Measurements from ENCODE around the gene SMYD2.
"Not testable (repeated sequence)": the region's sequence is repeated elsewhere in the genome, so short reads cannot be mapped to it uniquely, and the experiment has no call there.

Gene SMYD2

DNA sequence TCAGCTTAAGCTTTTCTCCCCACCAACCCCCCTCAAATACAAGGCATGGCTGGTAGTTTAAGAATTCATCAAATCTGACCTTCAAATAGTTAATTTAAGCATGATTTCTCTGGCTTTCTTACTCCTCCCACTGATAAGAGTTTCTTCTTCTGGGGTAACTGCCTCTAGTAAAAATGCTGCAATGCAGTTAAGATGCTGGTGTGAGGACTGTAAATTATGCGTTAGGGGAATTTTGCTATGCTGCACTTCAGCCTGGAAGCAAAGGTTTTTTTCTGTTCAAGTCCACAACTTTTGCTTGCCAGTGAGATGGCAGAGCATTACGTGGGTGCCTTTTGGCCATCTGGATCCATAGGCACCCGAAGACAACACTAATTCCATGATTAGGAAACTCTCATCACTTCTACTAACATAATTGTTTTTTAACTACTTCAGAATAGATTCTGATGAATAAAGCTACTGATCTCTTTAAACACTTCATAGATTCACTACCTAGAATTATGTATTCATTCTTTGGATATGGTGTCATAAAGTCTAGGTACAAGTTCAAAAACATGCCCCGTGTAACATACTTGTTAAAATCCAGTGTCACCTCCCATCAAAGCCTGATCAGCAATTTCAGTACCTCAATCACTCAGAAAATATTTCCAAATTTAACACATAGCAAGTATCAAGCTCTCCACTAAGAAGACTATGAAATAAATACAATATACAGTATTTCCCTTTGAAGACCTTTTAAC, 8.8 kb upstream of the SMYD2 start:
- no peak for DNase-seq (ENCODE audit: low read depth)

DNA sequence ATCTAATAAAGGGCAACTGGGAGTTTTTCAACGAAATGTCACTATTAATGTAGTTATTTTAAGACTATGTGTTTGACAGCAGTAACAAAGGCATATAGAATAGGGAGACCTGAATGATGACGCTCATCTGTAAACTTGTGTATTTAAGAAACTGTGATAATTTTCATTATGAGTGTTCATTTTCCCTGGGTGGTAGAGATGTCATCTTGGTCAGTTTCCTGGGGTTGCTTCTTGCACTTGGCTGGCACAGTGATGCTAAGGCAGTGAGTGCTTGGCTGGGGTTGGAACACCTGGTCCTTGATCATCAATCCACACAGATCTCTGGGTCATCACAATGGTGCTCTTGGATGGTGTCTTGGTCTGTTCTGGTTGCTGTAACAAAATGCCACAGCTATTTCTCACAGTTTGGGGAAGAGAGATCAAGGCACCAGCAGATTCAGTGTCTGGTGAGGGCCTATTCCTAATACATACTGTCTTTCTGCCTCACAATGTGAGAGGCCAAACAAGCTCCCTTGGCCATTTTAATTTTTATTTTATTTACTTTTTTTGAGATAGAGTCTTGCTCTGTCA, 7.9 kb upstream of the SMYD2 start:
- DNase-seq (ENCODE audit: low read depth), result no peak

DNA sequence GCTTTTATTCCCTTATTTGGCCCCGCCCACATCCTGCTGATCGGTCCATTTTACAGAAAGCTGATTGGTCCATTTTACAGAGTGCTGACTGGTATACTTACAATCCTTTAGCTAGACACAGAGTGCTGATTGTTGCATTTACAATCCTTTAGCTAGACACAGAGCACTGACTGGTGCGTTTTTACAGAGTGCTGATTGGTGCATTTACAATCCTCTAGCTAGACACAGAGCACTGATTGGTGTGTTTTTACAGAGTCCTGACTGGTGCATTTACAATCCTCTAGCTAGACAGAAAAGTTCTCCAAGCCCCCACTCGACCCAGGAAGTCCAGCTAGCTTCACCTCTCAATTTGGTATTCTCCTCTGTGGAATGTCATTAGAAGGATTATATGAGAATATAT, 5.3 kb upstream of the SMYD2 start:
- not testable (repeated sequence) for DNase-seq (ENCODE audit: low read depth)

DNA sequence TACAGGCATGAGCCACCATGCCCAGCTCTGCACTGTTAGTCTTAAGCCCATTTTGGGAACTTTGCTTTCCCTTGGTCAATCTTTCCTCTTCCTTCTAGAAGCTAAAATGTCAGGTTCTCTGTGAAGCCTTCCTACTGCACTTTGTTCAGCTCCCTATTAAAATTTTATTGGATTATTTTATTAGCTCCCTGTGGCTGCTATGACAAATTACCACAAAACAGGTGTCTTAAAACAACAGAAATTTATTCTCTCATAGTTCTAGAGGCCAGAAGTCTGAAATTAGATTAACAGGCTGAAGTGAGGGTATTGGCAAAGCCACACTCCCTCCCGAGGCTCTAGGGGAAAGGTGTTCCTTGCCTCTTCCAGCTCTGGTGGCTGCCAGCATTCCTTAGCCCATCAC, 4.2 kb upstream of the SMYD2 start:
- DNase-seq (ENCODE audit: low read depth), result no peak

DNA sequence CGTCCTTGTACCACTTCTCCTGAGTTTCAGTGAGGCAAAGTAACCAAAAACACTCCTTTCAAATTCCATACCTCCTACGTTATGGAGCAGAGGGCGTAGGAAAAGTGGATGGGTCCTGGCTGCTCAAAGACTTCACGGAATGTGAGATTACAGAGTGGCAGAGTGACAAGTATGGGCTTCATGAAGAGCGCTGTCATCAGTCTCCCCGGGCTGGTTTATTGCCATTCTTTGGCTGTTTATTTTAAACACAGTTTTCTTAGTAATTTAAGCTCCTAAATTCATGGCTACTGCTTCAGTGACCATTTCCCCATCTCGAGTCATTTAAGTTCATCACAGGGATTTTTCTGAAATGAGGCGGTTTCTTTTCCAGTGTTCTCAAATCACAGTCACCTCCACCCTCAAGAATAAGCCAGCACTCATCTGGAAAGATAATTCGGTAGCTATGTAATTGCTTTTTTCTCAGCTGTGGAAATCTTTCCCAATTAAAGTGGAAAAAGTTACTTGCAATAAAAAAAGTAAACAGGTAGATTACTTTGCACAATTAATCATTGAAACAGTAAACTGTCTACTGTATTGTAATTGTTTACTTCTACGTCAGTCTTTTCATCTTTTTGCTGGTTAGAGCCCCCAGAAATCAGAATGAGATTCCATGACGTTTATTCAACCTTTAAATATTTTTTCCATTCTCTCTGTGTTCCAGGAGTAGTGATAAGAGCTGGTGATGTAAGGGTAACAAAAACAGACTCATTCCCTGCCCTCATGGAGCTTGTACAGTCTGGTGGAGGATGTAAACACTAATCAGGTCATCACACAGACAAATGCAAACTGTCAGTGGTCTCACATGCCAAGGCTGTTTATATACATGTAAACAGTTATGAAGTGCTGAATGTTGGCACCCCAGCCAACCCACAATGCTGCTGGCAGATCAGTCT, 3.0 kb upstream of the SMYD2 start:
- DNase-seq (ENCODE audit: low read depth), result no peak

DNA sequence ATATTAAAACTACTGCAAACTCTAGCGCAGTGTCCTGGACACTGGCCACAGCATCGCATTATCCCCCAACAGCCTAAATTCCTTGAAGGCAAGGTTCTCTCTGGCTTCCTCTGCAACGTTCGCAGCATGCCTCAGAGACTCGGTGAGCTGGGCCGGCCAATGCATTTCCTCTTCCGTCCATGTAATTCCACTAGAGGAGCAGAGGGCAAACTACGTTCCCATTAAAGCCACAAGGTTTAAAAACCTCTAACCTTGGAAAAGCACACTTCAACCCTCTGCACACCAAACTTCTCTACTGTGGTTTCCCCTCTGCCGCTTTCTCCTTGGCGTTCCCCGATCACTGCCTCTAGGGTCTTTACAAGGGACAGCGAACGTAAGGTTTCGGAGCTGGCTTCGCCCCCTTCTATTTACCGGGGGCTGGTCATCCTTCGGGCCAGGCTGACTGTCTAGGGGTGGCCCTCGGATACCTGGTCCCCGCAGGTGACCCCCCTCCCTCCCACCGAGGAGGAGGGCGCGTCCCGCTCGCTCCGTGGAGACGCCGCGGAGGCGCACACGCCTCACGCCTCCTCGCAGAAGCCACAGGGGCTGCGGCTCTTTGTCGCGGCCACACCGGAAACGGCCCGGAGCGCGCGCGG, 456 bp upstream of the SMYD2 start:
- no peak for DNase-seq (ENCODE audit: low read depth)

DNA sequence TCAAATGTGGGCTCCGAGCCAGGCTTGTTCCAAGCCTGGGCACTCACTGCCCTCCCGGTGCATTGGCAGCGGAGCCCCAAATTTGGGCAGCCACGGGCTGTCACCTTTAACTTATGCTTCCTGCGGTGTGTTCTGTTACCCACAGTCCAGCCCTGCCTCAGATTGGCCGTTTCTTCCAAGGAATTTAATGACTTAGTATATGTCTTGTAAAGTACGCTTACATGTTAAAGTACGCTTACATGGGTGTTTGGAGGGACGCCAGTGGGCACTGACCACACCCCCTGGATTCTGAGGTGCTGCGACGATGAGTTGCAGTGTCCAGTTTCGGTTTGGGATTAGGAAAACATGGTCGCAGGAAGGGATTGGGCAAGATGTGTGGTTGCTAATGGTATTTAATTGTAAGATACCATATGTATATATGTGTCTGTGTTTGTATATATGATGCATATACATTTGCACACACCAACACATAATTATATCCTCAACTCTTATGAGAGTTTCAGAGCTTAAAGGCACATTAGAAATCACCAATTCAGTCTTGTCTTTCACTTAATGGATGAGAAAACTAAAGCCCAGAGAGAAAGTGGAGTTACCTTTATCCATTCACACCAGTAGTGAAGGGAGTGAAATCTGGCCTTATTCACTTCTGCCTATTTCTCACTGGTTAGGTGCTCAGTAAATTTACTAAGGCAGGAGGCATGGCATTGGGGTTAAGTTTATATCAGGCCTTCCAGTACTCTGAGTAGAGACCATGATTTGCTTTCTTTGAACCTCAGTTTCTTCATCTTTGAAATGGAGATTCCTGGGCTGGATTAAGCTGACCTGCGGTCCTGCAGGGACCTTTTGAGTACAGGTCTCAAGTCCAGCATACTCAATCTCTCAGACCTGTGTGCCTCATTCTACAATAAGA, 1.0 kb downstream of the SMYD2 start:
- DNase-seq (ENCODE audit: low read depth), result peak; percentile 49

DNA sequence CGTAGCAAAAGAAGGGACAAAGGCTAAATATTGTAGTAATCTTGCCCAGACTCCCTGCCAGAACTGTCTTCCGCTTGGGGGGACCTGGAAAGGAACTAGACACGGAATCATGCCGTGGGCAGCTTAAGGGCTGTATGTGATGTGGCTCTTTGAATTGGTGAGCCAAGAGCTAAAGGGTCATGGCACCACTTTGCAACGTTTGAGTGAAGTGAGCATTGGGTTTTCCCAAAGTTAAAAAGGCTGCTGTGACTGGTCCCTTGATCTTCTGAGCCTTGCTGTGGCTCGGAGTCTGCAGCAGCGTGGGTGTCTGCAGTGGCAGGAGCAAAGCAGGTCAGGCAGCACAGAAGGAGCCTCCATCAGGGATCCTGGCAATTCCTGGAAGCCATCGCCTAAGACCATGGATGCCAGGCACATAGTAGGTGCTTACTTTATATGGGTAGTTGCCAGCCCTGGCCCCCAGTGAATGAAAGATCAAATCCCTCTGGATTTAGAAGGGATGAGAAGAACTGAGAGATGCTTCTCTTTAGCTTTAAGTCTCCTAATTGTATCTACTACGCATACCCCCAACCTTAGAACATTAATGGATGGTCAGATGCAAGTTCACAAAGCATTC, 1.8 kb downstream of the SMYD2 start:
- DNase-seq (ENCODE audit: low read depth), result no peak

DNA sequence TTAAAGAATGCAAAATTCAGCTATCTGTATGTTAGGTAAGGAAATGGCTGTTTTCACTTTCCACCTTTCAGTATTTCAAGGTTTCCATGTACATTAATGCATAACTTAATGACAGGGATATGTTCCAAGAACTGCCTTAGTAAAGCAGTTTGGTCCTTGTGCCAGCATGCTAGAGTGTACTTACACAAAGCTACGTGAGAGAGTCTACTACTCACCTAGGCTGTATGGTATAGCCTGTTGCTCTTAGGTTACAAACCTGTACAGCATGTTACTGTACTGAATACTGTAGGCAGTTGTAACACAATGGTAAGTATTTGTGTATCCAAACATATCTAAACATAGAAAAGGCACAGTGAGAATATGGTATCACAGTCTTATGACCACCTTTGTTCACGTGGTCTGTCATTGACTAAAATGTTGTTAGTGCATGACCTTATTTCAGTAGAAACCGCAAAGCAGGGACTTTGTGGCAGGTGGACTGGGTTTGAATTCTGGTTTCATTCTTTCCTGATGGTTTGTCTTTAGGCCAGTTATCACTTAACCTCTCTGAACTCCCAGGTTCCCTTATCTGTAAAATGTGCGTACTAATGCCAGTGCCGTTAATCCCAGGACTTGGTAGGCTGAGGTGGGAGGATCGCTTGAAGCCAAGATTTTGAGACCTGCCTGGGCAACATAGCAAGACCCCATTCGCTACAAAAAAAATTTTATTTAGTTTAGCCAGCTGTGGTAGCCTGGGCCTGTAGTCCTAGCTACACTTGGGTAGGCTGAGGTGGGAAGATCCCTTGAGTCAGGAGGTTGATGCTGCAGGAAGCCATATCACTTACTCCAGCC, 4.9 kb downstream of the SMYD2 start:
- DNase-seq (ENCODE audit: low read depth), result no peak

DNA sequence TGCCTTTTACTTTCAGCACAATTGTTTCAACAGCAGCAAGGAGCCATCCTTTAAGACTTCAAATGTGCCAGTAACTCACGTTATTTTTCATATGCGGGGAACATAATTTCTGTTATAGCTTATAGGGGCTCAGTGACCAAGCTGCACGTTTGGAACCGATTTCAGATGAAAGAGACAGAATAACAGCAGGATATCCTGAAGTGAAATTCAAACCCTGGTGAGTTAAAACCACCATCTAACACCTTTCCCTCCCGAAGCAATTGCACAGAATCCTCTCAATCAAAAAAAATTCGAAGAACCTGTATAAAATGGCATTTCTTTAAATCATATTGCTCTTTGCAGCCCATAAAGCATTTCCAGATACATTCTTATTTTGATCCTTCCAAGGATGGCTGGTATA, 6.9 kb downstream of the SMYD2 start:
- no peak for DNase-seq (ENCODE audit: low read depth)

DNA sequence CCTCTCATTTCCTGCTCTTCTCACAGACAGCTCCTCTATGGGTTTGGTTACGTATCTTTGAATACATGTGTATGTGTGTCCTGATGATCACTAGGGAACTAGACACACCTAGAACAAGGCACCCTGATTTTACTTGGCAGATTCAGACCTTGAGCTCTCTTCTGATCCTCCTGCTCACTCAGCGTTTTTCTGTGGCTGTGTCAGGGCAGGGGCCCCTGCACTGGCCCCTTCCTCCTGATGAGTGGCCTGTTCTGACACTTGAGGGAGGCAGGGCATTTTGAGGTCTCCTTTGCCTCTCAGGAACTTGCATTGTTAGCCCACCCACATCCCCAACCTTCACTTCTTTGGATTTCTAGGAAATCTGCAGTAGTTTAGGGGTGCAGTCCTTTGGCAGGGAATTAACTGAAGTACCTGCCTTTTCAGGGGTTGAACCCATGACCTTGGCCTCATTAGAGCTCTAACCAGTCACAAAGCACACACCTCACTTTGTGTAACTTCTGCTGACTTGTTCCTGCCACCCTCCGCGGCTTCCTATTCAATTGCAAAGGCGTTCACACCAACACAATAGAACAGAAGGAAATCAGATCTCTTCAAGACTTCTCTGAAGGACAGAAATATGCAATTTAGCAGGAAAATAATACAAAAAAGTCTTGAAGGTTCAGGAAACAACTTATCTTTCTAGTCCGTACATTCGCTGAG, 8.8 kb downstream of the SMYD2 start:
- DNase-seq (ENCODE audit: low read depth), result no peak

DNA sequence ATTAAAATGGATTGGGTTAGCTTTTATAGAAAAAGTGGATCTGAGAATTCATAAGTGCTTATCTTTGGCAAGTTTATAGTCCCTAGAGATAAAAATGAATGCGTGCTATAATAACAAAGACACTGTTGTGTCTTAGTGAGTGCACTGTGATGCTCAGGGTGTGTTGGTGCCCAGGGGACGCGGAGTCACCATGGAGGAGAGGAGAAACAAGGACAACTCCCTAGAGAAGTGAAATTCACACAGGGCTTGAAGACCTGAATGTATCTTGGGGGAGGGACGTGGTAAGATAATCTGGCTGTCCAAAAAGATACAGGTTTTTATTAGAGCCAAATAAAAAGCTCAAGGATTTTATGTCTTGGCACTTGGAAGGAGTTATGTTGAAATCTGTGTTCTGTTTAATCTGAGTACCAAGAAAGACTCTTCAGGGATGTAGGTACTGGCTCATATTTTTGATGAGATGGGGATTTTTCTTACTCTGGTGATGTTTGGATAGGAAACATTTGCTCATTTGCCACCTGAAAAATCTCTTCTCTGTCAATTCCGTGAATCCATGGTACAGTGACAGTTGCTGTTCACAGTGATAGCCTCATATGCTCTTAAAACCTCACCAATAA, 9.6 kb downstream of the SMYD2 start:
- no peak for DNase-seq (ENCODE audit: low read depth)

DNA sequence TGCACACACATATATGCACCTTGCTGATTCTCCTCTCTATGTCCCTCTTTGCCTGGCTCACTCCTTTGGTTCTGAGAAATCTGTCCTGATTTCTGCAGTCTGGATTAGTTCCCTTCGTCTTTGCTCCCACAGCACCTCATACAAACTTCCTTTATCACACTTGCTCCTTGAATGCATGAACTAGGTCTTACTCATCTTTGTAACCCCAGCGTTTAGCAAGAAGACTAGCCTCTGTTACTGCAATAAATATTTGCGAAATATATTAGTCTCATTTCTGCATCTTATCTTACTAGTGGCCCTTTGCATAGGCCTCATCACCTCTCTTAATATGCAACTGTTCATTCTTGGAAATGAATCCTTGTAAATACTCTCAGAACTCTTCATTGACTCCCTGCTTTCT, 11.4 kb downstream of the SMYD2 start:
- no peak for DNase-seq (ENCODE audit: low read depth)

DNA sequence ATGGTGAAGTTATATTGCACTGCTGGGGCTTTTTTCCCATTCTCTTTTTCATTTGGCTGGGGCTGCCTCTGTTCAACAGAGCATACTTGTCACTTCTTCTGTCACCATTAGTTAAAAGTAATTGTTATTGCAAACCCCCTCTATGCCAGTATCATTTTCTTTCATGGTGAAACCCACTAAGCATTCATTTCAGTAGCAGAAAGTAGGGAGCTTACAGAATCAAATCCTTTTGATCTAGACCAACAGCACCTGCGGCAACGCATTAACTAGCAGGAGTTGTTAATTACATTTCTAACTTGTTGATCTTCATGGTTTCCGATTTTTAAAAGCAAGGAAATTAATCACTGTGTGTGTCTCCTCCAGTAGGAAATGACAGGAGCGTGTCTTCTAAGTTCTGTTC, 15.0 kb downstream of the SMYD2 start:
- no peak for DNase-seq (ENCODE audit: low read depth)

DNA sequence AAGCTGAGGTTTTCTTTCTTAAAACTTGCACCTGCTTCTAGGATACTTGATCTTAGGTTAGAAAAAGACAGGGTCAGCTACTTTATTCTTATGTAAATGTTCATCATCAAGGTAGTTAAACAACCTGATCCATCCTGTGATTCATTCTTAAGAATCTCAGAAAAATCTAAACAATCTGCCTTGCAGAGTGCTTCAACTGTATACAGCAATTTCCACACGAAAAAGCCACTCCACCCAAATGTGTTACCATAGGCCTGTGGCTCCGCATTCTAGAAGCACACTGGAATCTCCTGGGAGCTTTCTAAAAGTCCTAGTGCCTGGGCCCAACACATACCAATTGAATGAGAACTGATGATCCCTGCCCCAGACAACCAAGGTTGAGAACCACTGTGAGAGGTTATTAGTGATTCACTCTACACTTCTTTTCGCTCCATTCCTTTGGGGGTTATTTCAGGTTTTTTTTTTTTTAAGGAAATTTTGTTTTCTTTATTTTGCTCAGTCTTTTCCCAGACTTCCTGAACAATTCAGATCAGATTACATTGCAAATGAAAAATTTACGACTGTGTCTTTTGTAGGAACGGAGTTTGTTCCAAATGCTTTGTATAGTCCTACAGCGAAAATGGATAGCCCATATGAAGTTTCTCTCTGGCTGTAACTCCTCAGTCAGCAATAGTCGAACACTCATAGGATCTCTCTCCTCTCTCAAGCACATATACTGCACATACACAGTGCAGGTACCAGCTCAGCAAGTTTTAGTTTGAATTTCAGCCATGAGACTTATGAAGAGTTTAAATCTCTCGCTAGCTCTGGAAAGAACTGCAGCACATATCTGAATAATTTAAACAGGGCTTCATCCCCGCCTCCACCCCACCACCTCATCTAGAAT, 16.1 kb downstream of the SMYD2 start:
- DNase-seq (ENCODE audit: low read depth), result no peak

DNA sequence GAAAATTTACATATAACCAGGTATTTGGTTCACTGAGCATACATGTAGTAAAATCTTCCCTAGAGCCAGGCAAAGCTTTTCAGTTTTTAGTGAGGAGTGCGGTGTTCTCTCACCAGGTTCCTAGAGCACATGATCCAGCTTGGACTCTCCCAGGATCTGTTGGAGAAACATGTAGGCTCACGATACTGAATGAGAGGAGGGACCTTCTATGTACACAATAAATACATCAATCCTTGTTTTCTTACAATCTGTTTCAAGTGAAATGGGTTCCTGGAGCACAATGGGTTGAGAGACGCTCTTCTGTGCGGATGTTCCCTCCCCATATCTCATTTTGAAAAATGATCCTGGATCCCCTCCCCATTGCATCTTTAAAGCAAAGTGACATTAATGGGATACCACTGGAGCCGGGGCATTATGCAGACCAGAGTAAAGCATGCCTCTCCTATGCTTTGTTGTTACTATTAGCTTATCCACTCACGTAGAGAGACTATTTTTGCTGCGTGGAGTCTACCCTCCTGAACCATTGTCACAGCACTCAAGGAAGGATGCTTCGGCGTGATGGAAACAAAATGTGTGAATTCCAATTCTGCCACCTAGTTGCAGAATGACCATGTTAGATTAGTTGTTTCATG, 19.3 kb downstream of the SMYD2 start:
- no peak for DNase-seq (ENCODE audit: low read depth)

DNA sequence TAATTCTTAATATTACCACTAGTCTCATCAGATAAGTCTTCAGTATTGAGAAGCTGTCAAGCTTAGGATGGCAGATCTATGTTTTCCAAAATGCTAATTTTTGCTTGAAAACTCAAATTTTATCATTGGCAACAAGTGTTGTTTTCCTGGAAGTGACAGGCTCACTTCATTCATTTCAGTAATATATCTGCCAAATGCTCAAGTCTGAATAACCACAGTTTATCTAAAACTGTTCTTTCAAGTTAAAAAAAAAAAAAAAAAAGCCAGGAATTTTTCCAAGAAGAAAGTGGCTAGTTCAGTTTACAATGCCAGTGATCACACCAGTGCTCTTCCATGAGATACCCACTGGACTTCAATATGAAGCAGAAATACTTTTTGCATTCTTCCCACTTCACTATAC, 20.6 kb downstream of the SMYD2 start:
- no peak for DNase-seq (ENCODE audit: low read depth)
